ENCODE results near the gene XPOT. TPM values are rescaled to one million over a fixed set of nuclear protein-coding genes. Genes with fewer than 3 reads are reported as not detected.

XPOT gene
- total RNA-seq, 2 donors from 2014 or later = 94.9 to 100 TPM

- peaks cover 55% of the 10 kb centered on the region for H3K36me3 Mint-ChIP-seq (ENCODE audit: low read depth)
- peak overlapping the region; percentile 65 for H3K27ac Mint-ChIP-seq
- Histone ChIP-seq H3K36me3 (ENCODE audit: control insufficient read depth, insufficient read depth, low read length) (peaks cover 75% of the 10 kb centered on the region), H3K27me3 (ENCODE audit: control insufficient read depth, insufficient read depth, low read length, poor library complexity, severe bottlenecking) (no peaks in the 10 kb centered on the region), H3K4me1 (ENCODE audit: control insufficient read depth, insufficient read depth, low read length) (no peaks in the 10 kb centered on the region), H3K9ac (ENCODE audit: extremely low read depth, low read length, poor library complexity, severe bottlenecking) (no peak overlapping the region), H3K9me3 (ENCODE audit: control insufficient read depth, low read length) (no peaks in the 10 kb centered on the region), H3K4me3 (ENCODE audit: low read length) (no peak overlapping the region), H3K27ac (ENCODE audit: low read depth, low read length) (no peak overlapping the region)
- no peak for TF ChIP-seq CTCF (conservative IDR thresholded peaks at IDR 0.05)
- H3K4me3 Mint-ChIP-seq = no peak overlapping the region
- peaks cover 8% of the 10 kb centered on the region for H3K4me1 Mint-ChIP-seq
- H3K9me3 Mint-ChIP-seq = no peaks in the 10 kb centered on the region
- DNase-seq = no peak
- H3K27me3 Mint-ChIP-seq (ENCODE audit: insufficient read depth) = no peaks in the 10 kb centered on the region
- WGBS, 2 experiments (ENCODE audit: insufficient coverage in 1 of 2, insufficient read length in 1 of 2) = 87% methylated on average over 2 of the region's 2 CpGs; no CpG with 5 or more reads in 1 of the 2 experiments
Observed at GRCh38 chr12:64461634-64462414, 57.6 kb downstream of the XPOT start.

GRCh38 chr12:64466178-64466577 is 62.0 kb downstream of the XPOT start:
- no peaks in the 10 kb centered on the region for H3K9me3 Mint-ChIP-seq
- H3K27ac Mint-ChIP-seq = no peak overlapping the region
- H3K4me1 ChIP-seq (ENCODE audit: control insufficient read depth, insufficient read depth, low read length) = no peaks in the 10 kb centered on the region
- peaks cover 61% of the 10 kb centered on the region for H3K36me3 Mint-ChIP-seq (ENCODE audit: low read depth)
- no peaks in the 10 kb centered on the region for H3K4me1 Mint-ChIP-seq
- no peak for TF ChIP-seq CTCF (conservative IDR thresholded peaks at IDR 0.05)
- no peaks in the 10 kb centered on the region for H3K27me3 ChIP-seq (ENCODE audit: control insufficient read depth, insufficient read depth, low read length, poor library complexity, severe bottlenecking)
- no peak for DNase-seq
- H3K4me3 Mint-ChIP-seq = no peak overlapping the region
- H3K27ac ChIP-seq (ENCODE audit: low read depth, low read length) = no peak overlapping the region
- no peaks in the 10 kb centered on the region for H3K9me3 ChIP-seq (ENCODE audit: control insufficient read depth, low read length)
- peaks cover 86% of the 10 kb centered on the region for H3K36me3 ChIP-seq (ENCODE audit: control insufficient read depth, insufficient read depth, low read length)
- H3K27me3 Mint-ChIP-seq (ENCODE audit: insufficient read depth) = no peaks in the 10 kb centered on the region
- H3K9ac ChIP-seq (ENCODE audit: extremely low read depth, low read length, poor library complexity, severe bottlenecking) = no peak overlapping the region
- no peak overlapping the region for H3K4me3 ChIP-seq (ENCODE audit: low read length)

GRCh38 chr12:64468966-64469365 is 64.8 kb downstream of the XPOT start:
- H3K36me3 Mint-ChIP-seq (ENCODE audit: low read depth) = peaks cover 64% of the 10 kb centered on the region

More at GRCh38 chr12:64468966-64469365, 64.8 kb downstream of the XPOT start:
- Mint-ChIP-seq H3K4me1 (no peaks in the 10 kb centered on the region), H3K9me3 (no peaks in the 10 kb centered on the region), H3K27ac (peak overlapping the region; percentile 4), H3K27me3 (ENCODE audit: insufficient read depth) (no peaks in the 10 kb centered on the region), H3K4me3 (no peak overlapping the region)
- Histone ChIP-seq H3K27ac (ENCODE audit: low read depth, low read length) (no peak overlapping the region), H3K9me3 (ENCODE audit: control insufficient read depth, low read length) (no peaks in the 10 kb centered on the region), H3K4me1 (ENCODE audit: control insufficient read depth, insufficient read depth, low read length) (no peaks in the 10 kb centered on the region), H3K36me3 (ENCODE audit: control insufficient read depth, insufficient read depth, low read length) (peaks cover 82% of the 10 kb centered on the region), H3K4me3 (ENCODE audit: low read length) (no peak overlapping the region), H3K9ac (ENCODE audit: extremely low read depth, low read length, poor library complexity, severe bottlenecking) (no peak overlapping the region), H3K27me3 (ENCODE audit: control insufficient read depth, insufficient read depth, low read length, poor library complexity, severe bottlenecking) (no peaks in the 10 kb centered on the region)
- WGBS, 2 experiments (ENCODE audit: insufficient coverage in 1 of 2, insufficient read length in 1 of 2) = 81 to 87% methylated on average over 5 of the region's 5 CpGs
- DNase-seq = no peak
- no peak for TF ChIP-seq CTCF (conservative IDR thresholded peaks at IDR 0.05)
